HG03066 (cell line): ENCODE measurements around the gene ZNF311.

Experiments used
- ATAC-seq: cut with Tn5 transposase; IDR thresholded peaks from one replicate; pipeline ENCODE4 v1.9.1; 2021; ENCODE audit warnings: low read depth; ENCODE audit not compliant: unreplicated experiment

The ZNF311 gene

GRCh38 chr6:29005183-29005885 is at the start of gene ZNF311:
TSS of gene ZNF311 (minus strand) at chr6:29005315. CDS start at chr6:29003954, 1,361 bp downstream.
- no peak for ATAC-seq

- ATAC-seq: no peak
Observed at GRCh38 chr6:29051680-29052079, 46.6 kb upstream of the ZNF311 start.

- ATAC-seq: no peak
Observed at GRCh38 chr6:29045075-29045474, 40.0 kb upstream of the ZNF311 start, which contains the start of gene OR2W1. TSS of gene OR2W1 (minus strand) at chr6:29045175. CDS start at chr6:29045175, 0 bp downstream.

GRCh38 chr6:29035951-29036350 is 30.8 kb upstream of the ZNF311 start:
- ATAC-seq: no peak

GRCh38 chr6:29028821-29029220 is 23.7 kb upstream of the ZNF311 start:
- ATAC-seq: no peak

- ATAC-seq: no peak
Observed at GRCh38 chr6:29025927-29026585, 20.9 kb upstream of the ZNF311 start.

GRCh38 chr6:29021434-29021833 is 16.3 kb upstream of the ZNF311 start:
- ATAC-seq: no peak

- no peak for ATAC-seq
Observed at GRCh38 chr6:29019629-29020028, 14.5 kb upstream of the ZNF311 start.

GRCh38 chr6:29017428-29017802 is 12.3 kb upstream of the ZNF311 start:
- no peak for ATAC-seq

- ATAC-seq: peak; percentile 86
Observed at GRCh38 chr6:29016559-29017427, 11.7 kb upstream of the ZNF311 start.

GRCh38 chr6:29014729-29015608 is 9.9 kb upstream of the ZNF311 start:
- no peak for ATAC-seq

- no peak for ATAC-seq
Observed at GRCh38 chr6:29011276-29011734, 6.2 kb upstream of the ZNF311 start.

GRCh38 chr6:29009358-29009757 is 4.2 kb upstream of the ZNF311 start:
- no peak for ATAC-seq

- ATAC-seq: no peak
Observed at GRCh38 chr6:29008089-29008488, 3.0 kb upstream of the ZNF311 start.

- no peak for ATAC-seq
Observed at GRCh38 chr6:28996844-28997510, 8.1 kb downstream of the ZNF311 start.

GRCh38 chr6:28995093-28995650 is 9.9 kb downstream of the ZNF311 start:
- ATAC-seq: no peak

GRCh38 chr6:28988536-28989311 is 16.4 kb downstream of the ZNF311 start:
- no peak for ATAC-seq

GRCh38 chr6:28985462-28986164 is 19.5 kb downstream of the ZNF311 start:
- no peak for ATAC-seq
